ENCODE measurements around the gene CDK14. TPM values are rescaled to one million over a fixed set of nuclear protein-coding genes. Genes with fewer than 3 reads are reported as not detected.
"Not testable (repeated sequence)": the region's sequence is repeated elsewhere in the genome, so short reads cannot be mapped to it uniquely, and the experiment has no call there.

CDK14 gene
- total RNA-seq, 2 donors from 2014 or later = 1.9 to 4.9 TPM

DNA sequence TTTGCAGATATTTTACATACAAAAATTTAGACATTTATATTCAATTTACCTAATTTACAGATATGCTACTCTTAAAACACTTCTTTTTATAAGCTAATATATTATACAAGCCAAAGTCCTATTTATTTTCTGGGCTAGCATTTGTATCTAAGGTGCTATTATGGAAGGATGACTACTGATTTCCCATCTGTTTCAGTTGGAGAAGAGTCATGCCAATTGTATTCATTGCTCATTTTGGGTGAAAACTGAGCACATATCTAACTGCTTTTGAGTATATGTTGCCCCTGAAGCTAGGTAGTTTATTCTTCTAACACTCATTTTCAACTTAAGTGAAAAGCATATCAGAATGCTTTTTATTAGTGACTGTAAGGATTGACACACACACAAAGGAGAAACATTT lies 172.9 kb downstream of the CDK14 start:
- Histone ChIP-seq H3K27me3 (no peaks in the 10 kb centered on the region), H3K4me1 (no peaks in the 10 kb centered on the region), H3K4me3 (no peak overlapping the region), H3K27ac (no peak overlapping the region), H3K9ac (ENCODE audit: low read depth in 2 of 2, low read length in 2 of 2) (no peak overlapping the region), H3K9me3 (no peaks in the 10 kb centered on the region), H3K36me3 (no peaks in the 10 kb centered on the region)
- TF ChIP-seq, protein P1, sequence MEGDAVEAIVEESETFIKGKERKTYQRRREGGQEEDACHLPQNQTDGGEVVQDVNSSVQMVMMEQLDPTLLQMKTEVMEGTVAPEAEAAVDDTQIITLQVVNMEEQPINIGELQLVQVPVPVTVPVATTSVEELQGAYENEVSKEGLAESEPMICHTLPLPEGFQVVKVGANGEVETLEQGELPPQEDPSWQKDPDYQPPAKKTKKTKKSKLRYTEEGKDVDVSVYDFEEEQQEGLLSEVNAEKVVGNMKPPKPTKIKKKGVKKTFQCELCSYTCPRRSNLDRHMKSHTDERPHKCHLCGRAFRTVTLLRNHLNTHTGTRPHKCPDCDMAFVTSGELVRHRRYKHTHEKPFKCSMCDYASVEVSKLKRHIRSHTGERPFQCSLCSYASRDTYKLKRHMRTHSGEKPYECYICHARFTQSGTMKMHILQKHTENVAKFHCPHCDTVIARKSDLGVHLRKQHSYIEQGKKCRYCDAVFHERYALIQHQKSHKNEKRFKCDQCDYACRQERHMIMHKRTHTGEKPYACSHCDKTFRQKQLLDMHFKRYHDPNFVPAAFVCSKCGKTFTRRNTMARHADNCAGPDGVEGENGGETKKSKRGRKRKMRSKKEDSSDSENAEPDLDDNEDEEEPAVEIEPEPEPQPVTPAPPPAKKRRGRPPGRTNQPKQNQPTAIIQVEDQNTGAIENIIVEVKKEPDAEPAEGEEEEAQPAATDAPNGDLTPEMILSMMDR (IDR thresholded peaks at IDR 0.05) = no peak
- intact Hi-C loops (cut with DNase I) = no loop called here
- no peak for DNase-seq

- H3K27me3 ChIP-seq; H3K27ac ChIP-seq; H3K9ac ChIP-seq (ENCODE audit: low read depth in 2 of 2, low read length in 2 of 2); H3K4me3 ChIP-seq; intact Hi-C loops (cut with DNase I); H3K36me3 ChIP-seq; H3K4me1 ChIP-seq; H3K9me3 ChIP-seq; DNase-seq: not testable (repeated sequence)
Observed at GRCh38 chr7:90769566-90769965, 173.4 kb downstream of the CDK14 start.

- intact Hi-C loops (cut with DNase I) = no loop called here
- Histone ChIP-seq H3K9ac (ENCODE audit: low read depth in 2 of 2, low read length in 2 of 2) (no peak overlapping the region), H3K4me1 (no peaks in the 10 kb centered on the region), H3K27ac (no peak overlapping the region), H3K36me3 (no peaks in the 10 kb centered on the region), H3K4me3 (no peak overlapping the region), H3K27me3 (no peaks in the 10 kb centered on the region), H3K9me3 (no peaks in the 10 kb centered on the region)
- DNase-seq = no peak
- TF ChIP-seq, protein P1 (IDR thresholded peaks at IDR 0.05) = no peak
Observed at GRCh38 chr7:90771281-90771680, 175.2 kb downstream of the CDK14 start.

DNA sequence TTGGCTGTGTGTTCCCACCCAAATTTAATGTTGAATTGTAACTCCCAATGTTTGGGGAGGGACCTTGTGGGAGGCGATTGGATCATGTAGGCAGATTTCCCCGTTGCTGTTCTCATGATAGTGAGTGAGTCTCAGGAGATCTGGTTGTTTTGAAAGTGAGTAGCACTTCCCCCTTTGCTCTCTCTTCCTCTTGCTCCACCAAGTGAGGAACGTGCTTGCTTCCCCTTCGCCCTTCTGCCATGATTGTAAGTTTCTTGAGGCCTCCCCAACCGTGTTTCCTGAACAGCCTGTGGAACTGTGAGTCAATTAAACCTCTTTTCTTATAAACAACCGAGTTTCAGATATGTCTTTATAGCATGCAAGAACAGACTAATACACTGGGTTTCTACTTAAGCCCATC lies 176.3 kb downstream of the CDK14 start:
- DNase-seq = no peak
- intact Hi-C loops (cut with DNase I) = no loop called here
- Histone ChIP-seq H3K36me3 (no peaks in the 10 kb centered on the region), H3K27ac (no peak overlapping the region), H3K9me3 (no peaks in the 10 kb centered on the region), H3K27me3 (no peaks in the 10 kb centered on the region), H3K4me1 (no peaks in the 10 kb centered on the region), H3K9ac (ENCODE audit: low read depth in 2 of 2, low read length in 2 of 2) (no peak overlapping the region), H3K4me3 (no peak overlapping the region)
- TF ChIP-seq, protein P1 (IDR thresholded peaks at IDR 0.05) = no peak

- intact Hi-C loops (cut with DNase I) = no loop called here
Observed at GRCh38 chr7:90773269-90773668, 177.1 kb downstream of the CDK14 start.

DNA sequence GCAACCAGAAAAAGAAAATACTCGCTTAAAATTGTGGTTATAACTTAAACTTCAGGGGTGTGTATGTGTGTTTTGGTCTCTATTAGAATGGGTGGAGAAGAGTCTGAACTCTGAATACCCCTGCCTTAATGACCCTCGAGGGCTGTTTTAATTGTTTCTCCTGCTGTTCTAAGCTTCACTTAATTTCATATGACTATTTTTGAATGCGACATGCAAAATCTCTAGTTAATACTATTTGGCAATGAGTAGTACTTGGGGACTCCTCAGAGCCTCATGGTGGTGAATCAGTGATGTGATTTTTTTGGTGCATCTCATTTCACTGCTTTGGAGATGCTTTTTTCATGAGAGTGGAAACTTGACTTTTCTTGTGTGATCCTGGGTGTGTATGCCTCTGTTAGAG lies 178.6 kb downstream of the CDK14 start:
- Histone ChIP-seq H3K9ac (ENCODE audit: low read depth in 2 of 2, low read length in 2 of 2) (no peak overlapping the region), H3K4me3 (no peak overlapping the region), H3K27me3 (no peaks in the 10 kb centered on the region), H3K36me3 (no peaks in the 10 kb centered on the region), H3K9me3 (no peaks in the 10 kb centered on the region), H3K27ac (no peak overlapping the region), H3K4me1 (no peaks in the 10 kb centered on the region)
- DNase-seq = no peak
- TF ChIP-seq, protein P1 (IDR thresholded peaks at IDR 0.05) = no peak
- intact Hi-C loops (cut with DNase I) = no loop called here

More at GRCh38 chr7:90773269-90773668, 177.1 kb downstream of the CDK14 start:
- Histone ChIP-seq H3K36me3 (no peaks in the 10 kb centered on the region), H3K27ac (no peak overlapping the region), H3K9me3 (no peaks in the 10 kb centered on the region), H3K27me3 (no peaks in the 10 kb centered on the region), H3K9ac (ENCODE audit: low read depth in 2 of 2, low read length in 2 of 2) (no peak overlapping the region), H3K4me1 (no peaks in the 10 kb centered on the region), H3K4me3 (no peak overlapping the region)
- no peak for DNase-seq
- TF ChIP-seq, protein P1 (IDR thresholded peaks at IDR 0.05) = no peak

Data from colonic mucosa (tissue), 4 donors.